ENCODE results near the gene NSD1.
"Not testable (repeated sequence)": the region's sequence is repeated elsewhere in the genome, so short reads cannot be mapped to it uniquely, and the experiment has no call there.

DNA sequence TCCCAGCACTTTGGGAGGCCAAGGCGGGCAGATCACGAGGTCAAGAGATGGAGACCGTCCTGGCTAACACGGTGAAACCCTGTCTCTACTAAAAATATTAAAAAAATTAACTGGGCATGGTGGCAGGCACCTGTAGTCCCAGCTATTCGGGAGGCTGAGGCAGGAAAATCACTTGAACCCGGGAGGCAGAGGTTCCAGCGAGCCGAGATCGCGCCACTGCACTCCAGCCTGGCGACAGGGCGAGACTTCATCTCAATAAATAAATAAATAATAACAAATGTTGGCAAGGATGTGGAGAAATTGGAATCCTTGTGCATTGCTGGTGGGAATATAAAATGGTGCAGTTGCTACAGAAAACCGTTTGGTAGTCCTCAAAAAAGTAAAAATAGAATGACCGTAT lies 209.4 kb downstream of the NSD1 start:
- TF ChIP-seq, protein P1, sequence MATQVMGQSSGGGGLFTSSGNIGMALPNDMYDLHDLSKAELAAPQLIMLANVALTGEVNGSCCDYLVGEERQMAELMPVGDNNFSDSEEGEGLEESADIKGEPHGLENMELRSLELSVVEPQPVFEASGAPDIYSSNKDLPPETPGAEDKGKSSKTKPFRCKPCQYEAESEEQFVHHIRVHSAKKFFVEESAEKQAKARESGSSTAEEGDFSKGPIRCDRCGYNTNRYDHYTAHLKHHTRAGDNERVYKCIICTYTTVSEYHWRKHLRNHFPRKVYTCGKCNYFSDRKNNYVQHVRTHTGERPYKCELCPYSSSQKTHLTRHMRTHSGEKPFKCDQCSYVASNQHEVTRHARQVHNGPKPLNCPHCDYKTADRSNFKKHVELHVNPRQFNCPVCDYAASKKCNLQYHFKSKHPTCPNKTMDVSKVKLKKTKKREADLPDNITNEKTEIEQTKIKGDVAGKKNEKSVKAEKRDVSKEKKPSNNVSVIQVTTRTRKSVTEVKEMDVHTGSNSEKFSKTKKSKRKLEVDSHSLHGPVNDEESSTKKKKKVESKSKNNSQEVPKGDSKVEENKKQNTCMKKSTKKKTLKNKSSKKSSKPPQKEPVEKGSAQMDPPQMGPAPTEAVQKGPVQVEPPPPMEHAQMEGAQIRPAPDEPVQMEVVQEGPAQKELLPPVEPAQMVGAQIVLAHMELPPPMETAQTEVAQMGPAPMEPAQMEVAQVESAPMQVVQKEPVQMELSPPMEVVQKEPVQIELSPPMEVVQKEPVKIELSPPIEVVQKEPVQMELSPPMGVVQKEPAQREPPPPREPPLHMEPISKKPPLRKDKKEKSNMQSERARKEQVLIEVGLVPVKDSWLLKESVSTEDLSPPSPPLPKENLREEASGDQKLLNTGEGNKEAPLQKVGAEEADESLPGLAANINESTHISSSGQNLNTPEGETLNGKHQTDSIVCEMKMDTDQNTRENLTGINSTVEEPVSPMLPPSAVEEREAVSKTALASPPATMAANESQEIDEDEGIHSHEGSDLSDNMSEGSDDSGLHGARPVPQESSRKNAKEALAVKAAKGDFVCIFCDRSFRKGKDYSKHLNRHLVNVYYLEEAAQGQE (IDR thresholded peaks at IDR 0.05; ENCODE audit: insufficient replicate concordance, low read depth): not testable (repeated sequence)
- TF ChIP-seq, protein P2, sequence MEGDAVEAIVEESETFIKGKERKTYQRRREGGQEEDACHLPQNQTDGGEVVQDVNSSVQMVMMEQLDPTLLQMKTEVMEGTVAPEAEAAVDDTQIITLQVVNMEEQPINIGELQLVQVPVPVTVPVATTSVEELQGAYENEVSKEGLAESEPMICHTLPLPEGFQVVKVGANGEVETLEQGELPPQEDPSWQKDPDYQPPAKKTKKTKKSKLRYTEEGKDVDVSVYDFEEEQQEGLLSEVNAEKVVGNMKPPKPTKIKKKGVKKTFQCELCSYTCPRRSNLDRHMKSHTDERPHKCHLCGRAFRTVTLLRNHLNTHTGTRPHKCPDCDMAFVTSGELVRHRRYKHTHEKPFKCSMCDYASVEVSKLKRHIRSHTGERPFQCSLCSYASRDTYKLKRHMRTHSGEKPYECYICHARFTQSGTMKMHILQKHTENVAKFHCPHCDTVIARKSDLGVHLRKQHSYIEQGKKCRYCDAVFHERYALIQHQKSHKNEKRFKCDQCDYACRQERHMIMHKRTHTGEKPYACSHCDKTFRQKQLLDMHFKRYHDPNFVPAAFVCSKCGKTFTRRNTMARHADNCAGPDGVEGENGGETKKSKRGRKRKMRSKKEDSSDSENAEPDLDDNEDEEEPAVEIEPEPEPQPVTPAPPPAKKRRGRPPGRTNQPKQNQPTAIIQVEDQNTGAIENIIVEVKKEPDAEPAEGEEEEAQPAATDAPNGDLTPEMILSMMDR (IDR thresholded peaks at IDR 0.05; ENCODE audit: insufficient read depth, low read length): not testable (repeated sequence)
- TF ChIP-seq GABPA, POLR2AphosphoS5 (IDR thresholded peaks at IDR 0.05; ENCODE audit: low read depth): not testable (repeated sequence)
